HG03521 (cell line): ENCODE measurements around the gene SAFB2.

Experiments used
- ATAC-seq: cut with Tn5 transposase; IDR thresholded peaks from one replicate; pipeline ENCODE4 v1.9.1; 2021; ENCODE audit warnings: mild to moderate bottlenecking, moderate library complexity; ENCODE audit not compliant: unreplicated experiment

The SAFB2 gene

DNA sequence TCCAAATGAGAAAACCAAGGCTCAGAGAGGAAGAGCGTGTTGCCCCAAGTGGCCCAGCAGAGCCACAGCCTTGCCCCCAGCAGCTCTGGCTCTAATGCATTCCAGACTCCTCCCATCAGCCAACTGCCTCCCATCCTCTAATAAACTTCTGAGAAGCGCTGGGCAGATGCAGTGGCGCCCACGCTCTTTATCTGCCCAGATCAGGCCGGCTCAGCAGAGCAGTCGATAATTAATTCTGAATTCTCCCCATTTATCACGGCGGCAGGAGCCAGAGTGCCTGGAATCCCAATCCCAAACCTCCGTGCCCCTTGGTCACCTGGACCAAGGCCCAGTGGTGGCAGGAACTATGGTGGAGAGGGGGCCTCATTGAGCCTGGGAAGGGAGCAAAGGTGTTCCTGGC, 68.7 kb downstream of the SAFB2 start:
- no peak for ATAC-seq

DNA sequence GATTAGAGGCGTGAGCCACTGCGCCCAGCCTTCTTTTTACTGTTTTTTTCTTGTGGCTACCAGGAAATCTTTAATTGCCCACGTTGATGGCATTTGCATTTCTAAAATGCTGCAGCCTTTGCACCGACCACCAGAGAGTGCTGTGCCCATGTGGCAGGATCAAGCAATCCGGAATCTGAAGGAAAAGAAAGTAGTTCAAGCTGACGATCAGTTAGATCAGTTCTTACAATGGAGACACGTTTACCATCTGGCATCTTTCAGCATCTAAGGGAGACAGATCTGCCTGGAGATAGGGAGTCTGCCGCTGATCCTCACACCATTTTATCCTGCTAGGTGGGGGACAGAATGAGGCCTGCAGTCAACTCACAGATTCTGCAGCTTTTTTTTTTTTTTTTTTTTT, 74.7 kb downstream of the SAFB2 start:
- ATAC-seq = no peak

DNA sequence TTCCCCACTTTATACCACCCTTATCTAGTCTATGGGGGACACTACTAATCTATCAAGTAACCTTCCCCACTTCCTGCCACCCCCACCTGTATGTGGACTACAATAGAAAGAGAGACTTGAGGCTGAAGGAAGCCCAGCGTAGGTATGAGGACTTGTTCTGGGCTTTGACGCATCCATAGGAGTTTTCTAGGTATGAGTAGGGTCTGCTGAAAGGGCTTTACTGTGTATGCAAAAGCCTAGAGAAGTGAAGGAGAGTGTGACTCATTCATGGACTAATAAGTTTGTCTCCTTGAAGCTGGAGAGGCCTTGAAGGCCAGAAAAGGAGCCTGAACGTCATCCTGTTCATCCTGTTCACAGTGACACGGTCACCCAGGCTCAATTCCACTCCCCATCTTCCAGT, 76.6 kb downstream of the SAFB2 start:
- ATAC-seq = no peak

DNA sequence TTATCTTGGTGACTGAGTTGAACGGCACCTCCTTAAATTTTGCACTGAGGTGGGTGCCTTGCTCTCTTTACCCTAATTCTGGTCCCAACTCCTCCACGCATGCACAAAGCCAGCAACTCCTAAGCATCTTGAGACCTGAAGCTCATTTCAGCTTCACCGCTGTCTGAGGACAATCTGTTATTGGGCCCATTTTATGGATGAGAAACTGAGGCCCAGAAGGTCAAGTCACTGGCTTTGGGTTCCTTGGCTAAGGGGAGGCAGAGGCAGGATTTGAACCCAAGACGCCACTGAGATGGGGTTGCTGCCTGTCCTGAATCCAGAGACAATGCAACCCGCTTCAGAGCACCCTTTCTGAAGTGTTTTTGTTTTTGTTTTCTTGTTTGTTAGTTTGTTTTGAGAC, 77.5 kb downstream of the SAFB2 start:
- no peak for ATAC-seq

DNA sequence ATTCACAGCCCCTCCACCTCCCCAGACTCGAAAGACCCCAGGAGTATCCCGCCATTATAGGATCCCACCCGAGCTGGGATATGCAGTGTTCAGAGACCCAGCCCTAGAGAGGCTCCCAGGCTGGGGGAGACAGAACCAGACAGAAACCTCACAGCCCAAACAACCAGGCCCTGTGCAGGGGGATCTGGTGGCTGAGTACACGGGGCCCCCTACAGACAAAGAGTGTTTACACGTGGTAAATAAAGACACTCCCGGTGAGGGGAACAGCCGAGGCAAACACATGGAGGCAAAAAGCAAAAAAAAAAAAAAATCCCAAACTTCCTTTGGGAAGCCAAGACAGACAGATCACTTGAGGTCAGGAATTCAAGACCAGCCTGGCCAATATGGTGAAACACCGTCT, 79.9 kb downstream of the SAFB2 start:
- ATAC-seq = no peak

DNA sequence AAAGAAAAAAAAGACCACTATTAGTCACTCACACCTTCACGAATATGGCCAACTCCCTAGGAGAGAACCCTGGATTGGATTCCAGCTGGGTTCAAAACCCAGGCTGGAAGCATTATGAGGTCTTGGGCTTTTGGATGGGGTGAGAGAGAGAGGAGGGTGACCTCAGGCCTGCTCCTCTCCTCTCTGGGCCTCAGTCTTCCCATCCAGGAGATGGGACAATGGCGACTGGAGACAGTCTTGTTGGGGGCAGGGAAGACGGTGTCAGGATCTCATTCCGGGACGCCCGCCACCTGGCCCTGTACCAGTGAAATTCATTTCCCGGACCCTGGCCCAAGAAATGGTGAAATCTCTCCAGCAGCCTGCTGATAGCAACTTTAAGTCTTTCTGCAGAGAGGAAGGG, 81.1 kb downstream of the SAFB2 start:
- no peak for ATAC-seq

DNA sequence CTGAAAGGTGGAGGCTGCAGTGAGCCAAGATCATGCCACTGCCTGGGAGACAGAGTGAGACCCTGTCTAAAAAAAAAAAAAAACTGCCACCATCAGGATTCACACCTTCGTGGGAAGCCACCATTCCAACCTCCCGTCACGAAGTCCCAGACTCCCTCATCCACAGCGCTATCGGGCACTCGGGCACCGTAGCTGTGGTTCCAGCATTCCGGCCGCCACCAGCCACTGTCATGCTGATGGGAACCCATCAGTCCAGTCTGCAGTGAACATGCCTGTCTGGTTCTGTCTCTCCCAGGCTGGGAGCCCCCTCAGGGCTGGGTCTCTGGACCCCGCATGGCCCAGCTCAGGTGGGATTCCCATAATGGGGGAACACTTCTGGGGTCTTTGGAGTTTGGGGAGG, 82.4 kb downstream of the SAFB2 start:
- no peak for ATAC-seq

DNA sequence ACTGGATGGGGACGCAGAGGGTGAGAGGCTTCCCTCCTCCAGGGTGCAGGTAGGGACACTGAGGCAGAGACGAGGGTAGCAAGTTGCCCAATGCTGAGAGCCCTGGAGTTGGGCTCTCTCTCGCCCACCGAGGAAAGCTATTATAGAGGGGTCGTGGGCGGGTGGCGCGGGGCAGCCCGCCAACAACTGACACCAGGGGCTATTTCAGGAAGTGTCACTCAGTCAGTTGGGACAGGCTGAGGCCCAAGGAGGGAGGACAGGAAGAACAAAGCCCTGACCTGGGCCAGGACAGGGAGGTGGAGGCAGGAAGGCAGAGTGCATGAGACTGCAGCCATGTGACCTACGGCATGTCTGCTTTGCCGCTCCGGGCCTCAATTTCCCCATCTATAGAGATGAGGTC, 84.7 kb downstream of the SAFB2 start:
- ATAC-seq = no peak
